CD4-positive, alpha-beta T cell (primary cell): ENCODE results near the gene WDR35. TPM values are rescaled to one million over a fixed set of nuclear protein-coding genes. Genes with fewer than 3 reads are reported as not detected.

Source experiments
- ATAC-seq: fragments of 200-7000 bp; cut with Tn5 transposase; one replicate; pipeline ENCODE4 v1.10.0; 2022; ENCODE audit warnings: mild to moderate bottlenecking; ENCODE audit not compliant: poor library complexity
- CTCF ChIA-PET: fragments of 350-600 bp; sonication (Branson Sonifier 250); formaldehyde crosslinking; loops from one replicate; lab custom pipeline; 2021; ENCODE audit warnings: antibody characterized with exemption, inconsistent platforms; lab: Charles Lee
- POLR2A ChIA-PET: fragments of 350-600 bp; sonication (Branson Sonifier 250); formaldehyde crosslinking; loops from one replicate; lab custom pipeline; 2021; ENCODE audit warnings: antibody characterized with exemption, inconsistent platforms; lab: Charles Lee
- DNase-seq, 14 experiments: peaks; one replicate each; pipeline ENCODE4 v3.0.0-alpha.2; 2013 to 2020; ENCODE audit warnings: mixed read lengths in 2 of 14
- H3K27ac ChIP-seq, 2 donors: one replicate each; pipeline versions ENCODE4 v1.5.1 to v1.7.0; 2013; ENCODE audit warnings: low read length in 2 of 2, low read depth in 1 of 2, mild to moderate bottlenecking in 1 of 2
- H3K27me3 ChIP-seq, 2 experiments: 1 replicate in 1 of 2; 2 replicates in 1 of 2; pipeline versions ENCODE4 v1.6.1 to v1.7.0; 2013; ENCODE audit warnings: low read length in 2 of 2, control low read depth in 1 of 2, mild to moderate bottlenecking in 1 of 2, moderate library complexity in 1 of 2; ENCODE audit not compliant: insufficient read depth in 2 of 2, control insufficient read depth in 1 of 2
- H3K36me3 ChIP-seq: one replicate; pipeline ENCODE4 v1.6.1; 2013; ENCODE audit warnings: low read length, control low read depth; ENCODE audit not compliant: insufficient read depth
- H3K4me1 ChIP-seq: one replicate; pipeline ENCODE4 v1.6.1; 2013; ENCODE audit warnings: low read length, control low read depth; ENCODE audit not compliant: insufficient read depth
- H3K4me3 ChIP-seq: one replicate; pipeline ENCODE4 v1.5.1; 2013; ENCODE audit warnings: mild to moderate bottlenecking, low read length, moderate library complexity
- H3K9me3 ChIP-seq, 2 experiments: 1 replicate in 1 of 2; 2 replicates in 1 of 2; pipeline versions ENCODE4 v1.6.1 to v1.7.0; 2013; ENCODE audit warnings: low read length in 2 of 2, mild to moderate bottlenecking in 2 of 2, control low read depth in 1 of 2, moderate library complexity in 1 of 2; ENCODE audit not compliant: control insufficient read depth in 1 of 2, insufficient read depth in 1 of 2
- H3K27ac Mint-ChIP-seq: one replicate; pipeline ENCODE4 v1.8.0; 2020; ENCODE audit warnings: mixed read lengths
- H3K27me3 Mint-ChIP-seq: one replicate; pipeline ENCODE4 v1.8.0; 2021; ENCODE audit warnings: mixed read lengths
- H3K36me3 Mint-ChIP-seq: one replicate; pipeline ENCODE4 v1.8.0; 2021; ENCODE audit warnings: low read depth, mixed read lengths
- H3K4me1 Mint-ChIP-seq: one replicate; pipeline ENCODE4 v1.8.0; 2021; ENCODE audit warnings: low read depth, mixed read lengths
- H3K4me3 Mint-ChIP-seq: one replicate; pipeline ENCODE4 v1.8.0; 2020; ENCODE audit warnings: mild to moderate bottlenecking, mixed read lengths
- H3K9me3 Mint-ChIP-seq: one replicate; pipeline ENCODE4 v1.8.0; 2020; ENCODE audit warnings: mixed read lengths
- intact Hi-C, 2 experiments: fragments of 100-400 bp; cut with DNase I in 1 of 2; cut with micrococcal nuclease in 1 of 2; formaldehyde crosslinking; loops; one replicate each; pipeline versions ENCODE4 v1.15.1 to v1.9.0; 2023 to 2025; cut with DNase I, micrococcal nuclease
- total RNA-seq, 174 experiments: library from RNA in 2 of 174; stranded (reverse) in 2 of 174; gene quantifications; one replicate each; pipeline ENCODE4 v1.2.3 and lab custom pipeline; 2021 to 2026
- TF ChIP-seq, protein P1 (sequence below): fragments of 200-600 bp; IDR thresholded peaks from one replicate; pipeline ENCODE4 v1.8.0; 2022; ENCODE audit warnings: antibody characterized with exemption, mild to moderate bottlenecking

WDR35 gene
- total RNA-seq, 2 experiments from 2014 or later = 2.8 to 3.2 TPM

DNA sequence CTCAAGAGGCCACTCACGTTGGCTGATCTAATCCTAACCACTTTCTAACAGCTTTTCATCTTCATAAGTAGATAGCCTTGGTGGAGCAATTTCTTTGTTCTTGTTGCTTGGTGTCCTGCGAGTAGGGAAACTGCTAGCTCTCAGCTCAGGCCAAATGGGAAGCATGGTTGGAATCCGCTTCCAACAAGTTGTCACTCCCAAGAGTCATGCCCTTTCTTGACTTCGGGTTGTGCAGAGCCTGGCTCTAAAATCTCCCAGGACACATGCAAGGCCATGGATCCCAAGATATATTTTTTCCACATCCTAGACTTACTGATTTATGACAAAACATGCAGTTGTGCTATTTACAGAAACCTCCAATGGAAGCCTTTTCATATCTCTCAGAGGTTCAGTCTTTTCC lies 29.8 kb upstream of the WDR35 start:
- DNase-seq (no peak), ATAC-seq (no peak)
- ChIA-PET CTCF (no interaction called here), POLR2A (no interaction called here)
- Histone ChIP-seq H3K27me3 (no peaks in the 10 kb centered on the region), H3K9me3 (peaks cover 7 to 9% of the 10 kb centered on the region in 2 experiments), H3K4me1 (no peaks in the 10 kb centered on the region), H3K36me3 (no peaks in the 10 kb centered on the region), H3K4me3 (no peak overlapping the region), H3K27ac (no peak overlapping the region)
- Mint-ChIP-seq H3K4me1 (no peaks in the 10 kb centered on the region), H3K27ac (no peak overlapping the region), H3K9me3 (peaks cover 10% of the 10 kb centered on the region), H3K36me3 (peaks cover 14% of the 10 kb centered on the region), H3K27me3 (peaks cover 1% of the 10 kb centered on the region), H3K4me3 (no peak overlapping the region)
- intact Hi-C loops = no loop called here
- TF ChIP-seq, protein P1, sequence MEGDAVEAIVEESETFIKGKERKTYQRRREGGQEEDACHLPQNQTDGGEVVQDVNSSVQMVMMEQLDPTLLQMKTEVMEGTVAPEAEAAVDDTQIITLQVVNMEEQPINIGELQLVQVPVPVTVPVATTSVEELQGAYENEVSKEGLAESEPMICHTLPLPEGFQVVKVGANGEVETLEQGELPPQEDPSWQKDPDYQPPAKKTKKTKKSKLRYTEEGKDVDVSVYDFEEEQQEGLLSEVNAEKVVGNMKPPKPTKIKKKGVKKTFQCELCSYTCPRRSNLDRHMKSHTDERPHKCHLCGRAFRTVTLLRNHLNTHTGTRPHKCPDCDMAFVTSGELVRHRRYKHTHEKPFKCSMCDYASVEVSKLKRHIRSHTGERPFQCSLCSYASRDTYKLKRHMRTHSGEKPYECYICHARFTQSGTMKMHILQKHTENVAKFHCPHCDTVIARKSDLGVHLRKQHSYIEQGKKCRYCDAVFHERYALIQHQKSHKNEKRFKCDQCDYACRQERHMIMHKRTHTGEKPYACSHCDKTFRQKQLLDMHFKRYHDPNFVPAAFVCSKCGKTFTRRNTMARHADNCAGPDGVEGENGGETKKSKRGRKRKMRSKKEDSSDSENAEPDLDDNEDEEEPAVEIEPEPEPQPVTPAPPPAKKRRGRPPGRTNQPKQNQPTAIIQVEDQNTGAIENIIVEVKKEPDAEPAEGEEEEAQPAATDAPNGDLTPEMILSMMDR = no peak

DNA sequence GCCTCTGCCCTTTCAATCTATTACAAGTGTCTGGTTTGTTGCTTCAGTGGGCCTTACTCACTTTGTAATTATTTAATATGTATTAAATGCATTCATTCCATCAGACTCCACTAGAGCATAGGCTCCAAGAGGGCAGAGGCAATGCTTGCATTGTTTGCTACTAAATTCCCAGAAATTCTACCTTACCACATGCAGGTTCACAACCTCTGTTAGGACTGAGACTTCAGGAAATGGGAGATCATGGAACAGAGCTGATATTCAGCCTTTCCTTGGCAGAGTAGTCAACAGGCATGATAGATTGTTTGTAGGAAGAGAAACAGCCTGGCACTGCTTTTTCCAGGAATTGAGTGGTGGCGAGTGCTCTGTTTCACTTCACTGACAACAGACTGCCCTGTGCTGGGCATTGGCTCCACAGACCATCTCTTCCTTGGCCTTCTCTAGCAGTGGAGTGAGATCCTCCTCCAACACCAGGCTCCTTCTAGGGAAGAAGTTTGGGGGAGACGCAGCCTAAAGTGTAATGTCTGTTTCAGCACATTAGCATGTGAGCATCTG lies 28.8 kb upstream of the WDR35 start:
- Histone ChIP-seq H3K4me1 (no peaks in the 10 kb centered on the region), H3K27ac (no peak overlapping the region), H3K9me3 (peaks cover 7 to 9% of the 10 kb centered on the region in 2 experiments), H3K4me3 (no peak overlapping the region), H3K27me3 (no peaks in the 10 kb centered on the region), H3K36me3 (no peaks in the 10 kb centered on the region)
- no peak overlapping the region for H3K4me3 Mint-ChIP-seq
- peaks cover 10% of the 10 kb centered on the region for H3K27me3 Mint-ChIP-seq
- peaks cover 10% of the 10 kb centered on the region for H3K9me3 Mint-ChIP-seq
- ATAC-seq = no peak
- CTCF ChIA-PET = no interaction called here
- H3K36me3 Mint-ChIP-seq = peaks cover 14% of the 10 kb centered on the region
- POLR2A ChIA-PET = no interaction called here
- no peak overlapping the region for H3K27ac Mint-ChIP-seq
- intact Hi-C loops = no loop called here
- H3K4me1 Mint-ChIP-seq = no peaks in the 10 kb centered on the region
- TF ChIP-seq, protein P1 = no peak
- DNase-seq = no peak

DNA sequence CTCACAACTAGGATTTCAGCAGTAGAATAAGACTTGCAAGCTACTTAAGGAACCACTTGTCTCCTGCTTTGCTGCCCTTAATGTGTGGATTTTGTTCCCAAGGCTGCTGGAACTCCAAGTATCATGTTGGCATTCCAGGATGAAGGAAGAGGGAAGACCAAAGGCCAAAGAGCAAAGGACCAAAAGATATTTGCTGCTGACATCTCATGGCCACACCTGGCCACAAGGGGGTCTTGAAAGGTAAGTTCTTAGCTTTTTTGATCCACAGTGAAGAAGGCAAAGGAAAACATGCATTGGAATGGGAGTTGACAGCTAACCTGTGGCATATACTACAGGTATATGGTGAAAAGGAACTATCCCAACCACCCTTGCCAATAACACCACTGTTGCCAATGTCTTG lies 26.4 kb upstream of the WDR35 start:
- Mint-ChIP-seq H3K27ac (no peak overlapping the region), H3K27me3 (peaks cover 27% of the 10 kb centered on the region), H3K4me1 (peaks cover 14% of the 10 kb centered on the region), H3K4me3 (no peak overlapping the region), H3K9me3 (peaks cover 4% of the 10 kb centered on the region), H3K36me3 (peaks cover 6% of the 10 kb centered on the region)
- H3K36me3 ChIP-seq = no peaks in the 10 kb centered on the region
- ChIA-PET CTCF (interaction anchor here (0.8 to 1.5 kb wide), 4 partner anchors 60 to 635 kb away, joined by 3 to 5 read pairs (median 4); partner anchors contain the start of gene HS1BP3), POLR2A (no interaction called here)
- peaks cover 14% of the 10 kb centered on the region for H3K4me1 ChIP-seq
- H3K27me3 ChIP-seq = peaks cover 8 to 14% of the 10 kb centered on the region in 2 experiments
- intact Hi-C loops = no loop called here
- H3K27ac ChIP-seq = no peak overlapping the region
- TF ChIP-seq, protein P1 = no peak
- no peak overlapping the region for H3K4me3 ChIP-seq
- H3K9me3 ChIP-seq = peaks cover under 1 to 11% of the 10 kb centered on the region in 2 experiments
- DNase-seq = no peak
- ATAC-seq = no peak
